ENCODE measurements around the gene GPBP1L1. TPM values are rescaled to one million over a fixed set of nuclear protein-coding genes. Genes with fewer than 3 reads are reported as not detected.

Gene GPBP1L1
- total and polyA plus RNA-seq, 2 of the 4 experiments (the other 2 are of a cell fraction), result 31.5 to 57.4 TPM

- H3K36me3 ChIP-seq (ENCODE audit: control insufficient read depth, insufficient read depth, low read length), result peaks cover 7% of the 10 kb centered on the region; the same call in 1 of the 2 replicates
- no peaks in the 10 kb centered on the region; the same call in 1 of the 2 replicates for H3K9me1 ChIP-seq (ENCODE audit: insufficient read depth, low read length)
- H2BK120ac ChIP-seq (ENCODE audit: low read depth, low read length), result no peak overlapping the region
- H3K56ac ChIP-seq (ENCODE audit: extremely low read depth, insufficient read depth, low read length), result no peak overlapping the region
- H4K5ac ChIP-seq (ENCODE audit: low read depth, low read length), result no peak overlapping the region
- H3K18ac ChIP-seq (ENCODE audit: low read depth, low read length), result no peak overlapping the region
- H2AK9ac ChIP-seq (replicated peaks; ENCODE audit: low read depth, low read length, poor library complexity), result no peak overlapping the region
- no CpG with 5 or more reads among the region's 3 CpGs for WGBS, 2 experiments (ENCODE audit: extremely low coverage in 2 of 2, insufficient read length in 1 of 2)
- no peak overlapping the region for H4K91ac ChIP-seq (ENCODE audit: insufficient read depth, low read depth, low read length)
- H2AFZ ChIP-seq (replicated peaks; ENCODE audit: low read length, poor library complexity), result no peak overlapping the region
- intact Hi-C loops (cut with micrococcal nuclease) (no loop called here), in situ Hi-C loops (cut with MboI; ENCODE audit: low sequenced_read_pairs) (no loop called here), dilution Hi-C loops (cut with HindIII; ENCODE audit: low sequenced_read_pairs, unreplicated experiment) (no loop called here)
- ATAC-seq (ENCODE audit: low read depth), result no peak
- H2BK5ac ChIP-seq (ENCODE audit: low read depth, low read length, poor library complexity, severe bottlenecking), result no peak overlapping the region
- H3K27ac ChIP-seq (ENCODE audit: insufficient read depth, low read length), result no peak overlapping the region
- H4K8ac ChIP-seq (ENCODE audit: low read depth in 2 of 2, low read length in 2 of 2), result no peak overlapping the region
- no peak overlapping the region for H3K4me3 ChIP-seq (ENCODE audit: insufficient read depth, low read depth, low read length)
- H2BK20ac ChIP-seq (ENCODE audit: low read depth, low read length), result no peak overlapping the region
- no peak overlapping the region for H3K9ac ChIP-seq (ENCODE audit: low read depth, low read length)
- no peaks in the 10 kb centered on the region for H4K20me1 ChIP-seq (ENCODE audit: insufficient read depth, low read length)
- H3K4ac ChIP-seq (ENCODE audit: low read depth, low read length), result no peak overlapping the region
- BruUV-seq (replicated peaks), result no TSS peak
- DNase-seq, result no peak
- POLR2A ChIA-PET (ENCODE audit: unreplicated experiment), result no interaction called here
- TF ChIP-seq POLR2A (IDR thresholded peaks at IDR 0.05; ENCODE audit: low read depth, low read length) (no peak), CEBPB (IDR thresholded peaks at IDR 0.05; ENCODE audit: low read depth, low read length) (no peak), RCOR1 (IDR thresholded peaks at IDR 0.05; ENCODE audit: insufficient replicate concordance, low read length) (no peak), RFX5 (IDR thresholded peaks at IDR 0.05; ENCODE audit: low read depth, low read length) (no peak), RAD21 (IDR thresholded peaks at IDR 0.05; ENCODE audit: low read length) (no peak), MAFK (IDR thresholded peaks at IDR 0.05; ENCODE audit: low read depth, low read length) (no peak)
- no peaks in the 10 kb centered on the region for H3K27me3 ChIP-seq (ENCODE audit: control insufficient read depth, insufficient read depth, low read length)
- no peaks in the 10 kb centered on the region for H3K4me1 ChIP-seq (ENCODE audit: control insufficient read depth, insufficient read depth, low read length)
- no peak overlapping the region for H3K23ac ChIP-seq (ENCODE audit: low read depth, low read length)
- H3K9me3 ChIP-seq (ENCODE audit: control insufficient read depth, insufficient read depth, low read length), result no peaks in the 10 kb centered on the region; the same call in 1 of the 2 replicates
- H2AK5ac ChIP-seq (ENCODE audit: low read depth, low read length), result no peak overlapping the region
- CTCF ChIA-PET, result no interaction called here
- H3K4me2 ChIP-seq (ENCODE audit: low read depth, low read length), result no peak overlapping the region
- no peak overlapping the region for H2BK15ac ChIP-seq (ENCODE audit: low read depth, low read length)
- no peak overlapping the region for H3K14ac ChIP-seq (replicated peaks; ENCODE audit: low read depth, low read length)
- H3K79me1 ChIP-seq (ENCODE audit: low read depth in 1 of 2, low read length in 2 of 2), result no peaks in the 10 kb centered on the region
Measured at GRCh38 chr1:45713711-45714110, 27.4 kb upstream of the GPBP1L1 start.
